Breast epithelium (tissue), 3 donors: Measurements from ENCODE around the gene CATSPER3.

ENCODE experiments used
- CTCF ChIP-seq, 3 donors: fragments of 450-650 bp; IDR thresholded peaks; one replicate each; pipeline ENCODE4 v1.5.1; 2016 to 2017; ENCODE audit warnings: antibody characterized with exemption in 3 of 3, mild to moderate bottlenecking in 3 of 3, moderate library complexity in 3 of 3
- POLR2A ChIP-seq: fragments of 450-650 bp; IDR thresholded peaks from one replicate; pipeline ENCODE4 v1.6.1; 2016; ENCODE audit warnings: antibody characterized with exemption, mild to moderate bottlenecking, moderate library complexity

GRCh38 chr5:135053278-135053677 lies 85.6 kb downstream of the CATSPER3 start:
- TF ChIP-seq POLR2A (no peak), CTCF (IDR thresholded peaks at IDR 0.05) (no peak)
